ENCODE data around the gene MLH1.

Gene MLH1

GRCh38 chr3:37015642-37016041 is 22.3 kb downstream of the MLH1 start:
- Mint-ChIP-seq H3K36me3 (ENCODE audit: low read depth) (peaks cover 77% of the 10 kb centered on the region), H3K9me3 (no peaks in the 10 kb centered on the region), H3K27ac (no peak overlapping the region), H3K4me3 (no peak overlapping the region), H3K4me1 (ENCODE audit: low read depth) (no peaks in the 10 kb centered on the region), H3K27me3 (no peaks in the 10 kb centered on the region)

DNA sequence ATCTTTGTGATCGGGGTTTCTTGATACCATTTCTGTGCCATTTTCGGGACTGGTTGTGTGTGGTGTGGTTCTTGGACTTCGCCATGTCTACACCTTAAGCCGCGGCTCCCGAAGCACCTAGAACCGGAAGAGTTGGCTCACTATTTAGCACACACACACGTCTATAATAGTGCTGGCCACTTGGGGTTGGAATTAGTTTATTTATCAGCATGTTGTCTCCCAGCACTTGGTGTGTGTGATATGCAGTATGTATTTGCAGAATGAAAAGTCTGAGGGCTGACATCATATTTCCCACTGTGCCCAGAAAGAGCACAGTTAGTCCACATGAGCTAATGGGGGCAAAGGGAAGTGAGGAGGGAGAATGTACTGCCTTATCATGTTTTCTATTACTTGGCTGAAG is 23.6 kb downstream of the MLH1 start:
- Mint-ChIP-seq H3K9me3 (no peaks in the 10 kb centered on the region), H3K27me3 (no peaks in the 10 kb centered on the region), H3K27ac (no peak overlapping the region), H3K4me3 (no peak overlapping the region), H3K36me3 (ENCODE audit: low read depth) (peaks cover 76% of the 10 kb centered on the region), H3K4me1 (ENCODE audit: low read depth) (no peaks in the 10 kb centered on the region)

GRCh38 chr3:37017683-37018082 is 24.4 kb downstream of the MLH1 start:
- H3K27me3 Mint-ChIP-seq = no peaks in the 10 kb centered on the region
- no peak overlapping the region for H3K27ac Mint-ChIP-seq
- H3K36me3 Mint-ChIP-seq (ENCODE audit: low read depth) = peaks cover 76% of the 10 kb centered on the region
- H3K9me3 Mint-ChIP-seq = no peaks in the 10 kb centered on the region
- H3K4me1 Mint-ChIP-seq (ENCODE audit: low read depth) = no peaks in the 10 kb centered on the region
- H3K4me3 Mint-ChIP-seq = no peak overlapping the region

GRCh38 chr3:37024092-37024491 is 30.8 kb downstream of the MLH1 start:
- H3K36me3 Mint-ChIP-seq (ENCODE audit: low read depth) = peaks cover 92% of the 10 kb centered on the region

GRCh38 chr3:37024820-37025405 is 31.6 kb downstream of the MLH1 start:
- Mint-ChIP-seq H3K4me3 (no peak overlapping the region), H3K4me1 (ENCODE audit: low read depth) (peaks cover 7% of the 10 kb centered on the region), H3K27ac (peak overlapping the region; percentile 19), H3K36me3 (ENCODE audit: low read depth) (peaks cover 90% of the 10 kb centered on the region), H3K27me3 (no peaks in the 10 kb centered on the region), H3K9me3 (no peaks in the 10 kb centered on the region)

More at GRCh38 chr3:37024092-37024491, 30.8 kb downstream of the MLH1 start:
- Mint-ChIP-seq H3K27ac (no peak overlapping the region), H3K9me3 (no peaks in the 10 kb centered on the region), H3K27me3 (no peaks in the 10 kb centered on the region), H3K4me1 (ENCODE audit: low read depth) (peaks cover 7% of the 10 kb centered on the region), H3K4me3 (no peak overlapping the region)

GRCh38 chr3:37025561-37026335 is 32.4 kb downstream of the MLH1 start:
- no peak overlapping the region for H3K27ac Mint-ChIP-seq
- H3K27me3 Mint-ChIP-seq = no peaks in the 10 kb centered on the region
- H3K4me1 Mint-ChIP-seq (ENCODE audit: low read depth) = peaks cover 7% of the 10 kb centered on the region
- H3K9me3 Mint-ChIP-seq = no peaks in the 10 kb centered on the region
- H3K36me3 Mint-ChIP-seq (ENCODE audit: low read depth) = peaks cover 90% of the 10 kb centered on the region
- no peak overlapping the region for H3K4me3 Mint-ChIP-seq

DNA sequence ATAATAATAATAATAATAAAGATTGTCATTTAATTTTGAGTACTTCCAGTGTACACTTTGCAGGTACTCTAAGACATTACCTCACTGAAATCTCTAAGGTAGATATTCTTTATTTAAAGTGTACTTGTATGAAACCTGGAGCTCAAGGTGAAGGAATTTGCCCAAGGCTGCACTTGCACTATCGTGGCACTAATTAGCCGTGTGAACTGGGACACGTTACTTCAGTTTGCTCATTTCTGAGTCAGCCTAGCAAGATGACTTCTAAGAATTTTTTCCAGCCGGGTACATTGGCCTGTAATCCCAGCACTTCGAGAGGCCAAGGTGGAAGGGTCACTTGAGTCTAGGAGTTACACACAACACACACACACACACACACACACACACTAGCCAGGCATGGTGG is 33.5 kb downstream of the MLH1 start:
- no peak overlapping the region for H3K4me3 Mint-ChIP-seq
- no peaks in the 10 kb centered on the region for H3K27me3 Mint-ChIP-seq
- peaks cover 7% of the 10 kb centered on the region for H3K4me1 Mint-ChIP-seq (ENCODE audit: low read depth)
- no peaks in the 10 kb centered on the region for H3K9me3 Mint-ChIP-seq
- H3K27ac Mint-ChIP-seq = no peak overlapping the region
- peaks cover 92% of the 10 kb centered on the region for H3K36me3 Mint-ChIP-seq (ENCODE audit: low read depth)

GRCh38 chr3:37028329-37028728 is 35.0 kb downstream of the MLH1 start:
- peaks cover 92% of the 10 kb centered on the region for H3K36me3 Mint-ChIP-seq (ENCODE audit: low read depth)
- no peak overlapping the region for H3K4me3 Mint-ChIP-seq
- peaks cover 7% of the 10 kb centered on the region for H3K4me1 Mint-ChIP-seq (ENCODE audit: low read depth)
- no peaks in the 10 kb centered on the region for H3K27me3 Mint-ChIP-seq
- no peak overlapping the region for H3K27ac Mint-ChIP-seq
- no peaks in the 10 kb centered on the region for H3K9me3 Mint-ChIP-seq

GRCh38 chr3:37029111-37029510 is 35.8 kb downstream of the MLH1 start:
- Mint-ChIP-seq H3K27ac (no peak overlapping the region), H3K36me3 (ENCODE audit: low read depth) (peaks cover 90% of the 10 kb centered on the region), H3K9me3 (peaks cover 2% of the 10 kb centered on the region), H3K27me3 (no peaks in the 10 kb centered on the region), H3K4me3 (no peak overlapping the region), H3K4me1 (ENCODE audit: low read depth) (peaks cover 7% of the 10 kb centered on the region)

- Mint-ChIP-seq H3K27me3 (no peaks in the 10 kb centered on the region), H3K4me3 (no peak overlapping the region), H3K36me3 (ENCODE audit: low read depth) (peaks cover 89% of the 10 kb centered on the region), H3K9me3 (peaks cover 3% of the 10 kb centered on the region), H3K27ac (no peak overlapping the region), H3K4me1 (ENCODE audit: low read depth) (peaks cover 5% of the 10 kb centered on the region)
Measured at GRCh38 chr3:37029516-37030163, 36.3 kb downstream of the MLH1 start.

GRCh38 chr3:37030588-37030987 is 37.3 kb downstream of the MLH1 start:
- H3K4me3 Mint-ChIP-seq = no peak overlapping the region
- no peaks in the 10 kb centered on the region for H3K4me1 Mint-ChIP-seq (ENCODE audit: low read depth)
- H3K27ac Mint-ChIP-seq = no peak overlapping the region
- H3K27me3 Mint-ChIP-seq = no peaks in the 10 kb centered on the region
- H3K36me3 Mint-ChIP-seq (ENCODE audit: low read depth) = peaks cover 93% of the 10 kb centered on the region
- H3K9me3 Mint-ChIP-seq = peaks cover 3% of the 10 kb centered on the region

DNA sequence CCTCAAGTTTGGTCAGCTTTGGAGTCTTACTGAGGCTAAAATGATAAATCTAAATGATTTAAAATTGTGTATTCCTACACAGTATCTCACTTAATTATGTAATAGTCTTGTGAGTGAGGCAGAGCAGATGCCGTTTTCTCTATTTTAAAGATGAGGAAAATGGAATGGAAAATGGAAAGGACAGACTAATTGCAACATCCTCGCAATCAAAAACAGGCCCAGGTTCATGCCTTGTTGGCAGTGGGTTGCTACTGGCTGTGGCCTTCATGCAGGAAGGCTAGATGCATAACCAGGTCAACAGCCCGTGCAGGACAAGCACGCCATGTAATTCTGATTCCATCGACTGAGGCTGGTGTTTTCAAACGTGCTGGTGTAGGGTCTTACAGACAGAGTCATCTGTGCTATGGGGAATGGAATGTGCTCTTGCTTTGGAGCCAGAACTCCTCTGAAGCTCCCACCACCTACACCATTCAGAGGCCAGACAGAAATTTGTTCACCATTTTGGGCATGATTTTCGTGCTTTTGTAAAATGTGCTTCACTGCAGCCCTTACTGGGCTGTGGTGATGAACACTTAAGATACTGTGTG is 37.9 kb downstream of the MLH1 start:
- Mint-ChIP-seq H3K4me1 (ENCODE audit: low read depth) (no peaks in the 10 kb centered on the region), H3K36me3 (ENCODE audit: low read depth) (peaks cover 93% of the 10 kb centered on the region), H3K4me3 (no peak overlapping the region), H3K27ac (no peak overlapping the region), H3K27me3 (no peaks in the 10 kb centered on the region), H3K9me3 (peaks cover 3% of the 10 kb centered on the region)

DNA sequence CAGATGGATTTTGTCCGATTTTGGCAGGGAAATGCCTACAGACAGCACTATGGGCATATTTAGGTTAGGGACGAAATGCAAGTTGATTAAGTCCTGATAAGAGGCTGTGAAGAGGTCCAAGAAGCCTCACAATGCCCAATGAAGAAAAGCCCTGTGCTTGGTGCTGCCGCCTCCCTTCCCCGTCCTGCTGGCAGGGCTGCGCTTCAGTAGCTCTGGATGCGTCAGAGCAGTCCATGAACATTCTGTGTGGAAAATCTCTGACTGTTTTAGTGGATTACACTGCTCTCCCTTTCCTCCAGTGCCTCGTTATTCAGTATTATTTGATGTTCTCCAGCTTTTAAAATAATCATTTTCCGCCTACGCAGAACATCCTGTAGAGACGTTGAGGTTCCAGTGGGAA is 39.6 kb downstream of the MLH1 start:
- Mint-ChIP-seq H3K27ac (no peak overlapping the region), H3K27me3 (no peaks in the 10 kb centered on the region), H3K4me1 (ENCODE audit: low read depth) (no peaks in the 10 kb centered on the region), H3K4me3 (no peak overlapping the region), H3K9me3 (peaks cover 3% of the 10 kb centered on the region), H3K36me3 (ENCODE audit: low read depth) (peaks cover 91% of the 10 kb centered on the region)

DNA sequence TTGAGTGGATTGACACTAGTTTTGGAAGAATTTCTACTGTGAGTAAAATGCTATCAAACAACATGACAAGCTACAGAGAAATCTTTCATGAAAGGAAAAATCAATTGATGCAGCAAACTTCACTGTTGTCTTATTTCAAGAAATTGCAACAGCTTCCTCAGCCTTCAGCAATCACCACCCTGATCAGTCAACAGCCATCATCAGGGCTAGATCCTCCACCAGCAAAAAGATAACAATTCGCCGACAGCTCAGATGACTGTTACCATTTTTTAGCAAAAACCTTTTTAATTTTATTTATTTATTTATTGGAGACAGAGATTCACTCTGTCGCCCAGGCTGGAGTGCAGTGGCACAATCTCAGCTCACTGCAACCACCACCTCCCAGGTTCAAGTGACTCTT is 44.0 kb downstream of the MLH1 start:
- H3K27me3 Mint-ChIP-seq = no peaks in the 10 kb centered on the region
- no peak overlapping the region for H3K4me3 Mint-ChIP-seq
- peaks cover 3% of the 10 kb centered on the region for H3K9me3 Mint-ChIP-seq
- peaks cover 89% of the 10 kb centered on the region for H3K36me3 Mint-ChIP-seq (ENCODE audit: low read depth)
- no peaks in the 10 kb centered on the region for H3K4me1 Mint-ChIP-seq (ENCODE audit: low read depth)
- no peak overlapping the region for H3K27ac Mint-ChIP-seq

GRCh38 chr3:37039161-37039846 is 46.0 kb downstream of the MLH1 start:
- Mint-ChIP-seq H3K36me3 (ENCODE audit: low read depth) (peaks cover 84% of the 10 kb centered on the region), H3K4me3 (no peak overlapping the region), H3K27ac (no peak overlapping the region), H3K4me1 (ENCODE audit: low read depth) (no peaks in the 10 kb centered on the region), H3K27me3 (no peaks in the 10 kb centered on the region), H3K9me3 (no peaks in the 10 kb centered on the region)

Data from stimulated activated naive CD8-positive, alpha-beta T cell treated with anti-CD3 and anti-CD28 coated beads, Interleukin-15, Interleukin-2, amounts not matched to agents 100 ng/mL and 50 ng/mL, for 24 hours (primary cell).